DOHH2 (cell line): ENCODE measurements around the gene ADPRM.
A peak's percentile ranks its signal among the peaks of the same experiment; 100 is the strongest.
"Not testable (repeated sequence)": the region's sequence is repeated elsewhere in the genome, so short reads cannot be mapped to it uniquely, and the experiment has no call there.

Experiments
- H3F3A ChIP-seq: fragments of 200-600 bp; sonication (generic), shearing (Covaris generic); 2 replicates; pipeline ENCODE4 v1.6.0; 2016; ENCODE audit warnings: antibody characterized with exemption, mild to moderate bottlenecking; ENCODE audit not compliant: control insufficient read depth, insufficient read depth
- H3K27ac ChIP-seq: fragments of 200-600 bp; sonication (generic); 2 replicates; pipeline ENCODE4 v1.5.1; 2014; ENCODE audit warnings: low read depth, mild to moderate bottlenecking, low read length, moderate library complexity
- H3K27me3 ChIP-seq: fragments of 200-600 bp; sonication (generic); 2 replicates; pipeline ENCODE4 v1.6.1; 2014; ENCODE audit warnings: mild to moderate bottlenecking, low read length, mixed read lengths; ENCODE audit not compliant: control insufficient read depth
- H3K36me3 ChIP-seq: fragments of 200-600 bp; sonication (generic); 2 replicates; pipeline ENCODE4 v1.6.1; 2014; ENCODE audit warnings: mild to moderate bottlenecking, low read length, moderate library complexity, mixed read lengths; ENCODE audit not compliant: control insufficient read depth
- H3K4me1 ChIP-seq: fragments of 200-600 bp; sonication (generic); 2 replicates; pipeline ENCODE4 v1.6.1; 2014; ENCODE audit warnings: mild to moderate bottlenecking, low read length, mixed read lengths; ENCODE audit not compliant: control insufficient read depth
- H3K4me2 ChIP-seq: fragments of 200-600 bp; sonication (generic); 2 replicates; pipeline ENCODE4 v1.6.0; 2014; ENCODE audit warnings: mild to moderate bottlenecking, low read length, moderate library complexity
- H3K4me3 ChIP-seq: fragments of 200-600 bp; sonication (generic); 2 replicates; pipeline ENCODE4 v1.5.1; 2014; ENCODE audit warnings: mild to moderate bottlenecking, low read length, mixed read lengths
- H3K79me2 ChIP-seq: fragments of 200-600 bp; sonication (generic); 2 replicates; pipeline ENCODE4 v1.6.1; 2014; ENCODE audit warnings: mild to moderate bottlenecking, low read length, mixed read lengths; ENCODE audit not compliant: control insufficient read depth
- H3K9me2 ChIP-seq: fragments of 200-600 bp; sonication (generic); replicated peaks from 2 replicates; pipeline ENCODE4 v1.6.1; 2014; ENCODE audit warnings: mild to moderate bottlenecking, low read length, mixed read lengths; ENCODE audit not compliant: control insufficient read depth
- H3K9me3 ChIP-seq: fragments of 200-600 bp; sonication (generic); 2 replicates; pipeline ENCODE4 v1.6.1; 2014; ENCODE audit warnings: antibody characterized with exemption, low read length, mixed read lengths; ENCODE audit not compliant: control insufficient read depth, insufficient read depth
- H4K20me1 ChIP-seq: fragments of 200-600 bp; sonication (generic); 2 replicates; pipeline ENCODE4 v1.6.0; 2014; ENCODE audit warnings: low read depth, mild to moderate bottlenecking, antibody characterized with exemption, low read length, moderate library complexity; ENCODE audit not compliant: control insufficient read depth, insufficient read depth
- CTCF ChIP-seq: fragments of 200-600 bp; sonication (generic); IDR thresholded peaks from one replicate; pipeline ENCODE4 v1.5.1; 2014; ENCODE audit warnings: antibody characterized with exemption, mild to moderate bottlenecking, low read depth, low read length; ENCODE audit not compliant: poor library complexity, severe bottlenecking
- EZH2phosphoT487 ChIP-seq: fragments of 200-600 bp; sonication (generic); IDR thresholded peaks from 2 replicates; pipeline ENCODE4 v1.6.1; 2017; ENCODE audit warnings: borderline replicate concordance, mild to moderate bottlenecking, antibody characterized with exemption, low read length, moderate library complexity, mixed read lengths

Gene ADPRM

GRCh38 chr17:10681866-10682446 lies 15.4 kb upstream of the ADPRM start:
- no peak overlapping the region for H3K4me2 ChIP-seq
- peaks cover 3% of the 10 kb centered on the region; the same call in 1 of the 2 replicates for H3F3A ChIP-seq
- H3K9me2 ChIP-seq = no peaks in the 10 kb centered on the region
- peaks cover 85% of the 10 kb centered on the region for H3K36me3 ChIP-seq
- no peak overlapping the region for H3K4me3 ChIP-seq
- TF ChIP-seq CTCF (no peak), EZH2phosphoT487 (no peak)
- no peaks in the 10 kb centered on the region; the same call in 1 of the 2 replicates for H4K20me1 ChIP-seq
- no peaks in the 10 kb centered on the region for H3K4me1 ChIP-seq
- no peak overlapping the region for H3K27ac ChIP-seq
- peaks cover 13% of the 10 kb centered on the region for H3K79me2 ChIP-seq
- H3K27me3 ChIP-seq = no peaks in the 10 kb centered on the region
- no peaks in the 10 kb centered on the region for H3K9me3 ChIP-seq

- no peaks in the 10 kb centered on the region; the same call in 1 of the 2 replicates for H4K20me1 ChIP-seq
- no peaks in the 10 kb centered on the region for H3K9me3 ChIP-seq
- no peak overlapping the region for H3K4me3 ChIP-seq
- H3K36me3 ChIP-seq = peaks cover 91% of the 10 kb centered on the region
- TF ChIP-seq EZH2phosphoT487 = no peak
- peak; percentile 66 for TF ChIP-seq CTCF
- no peaks in the 10 kb centered on the region for H3K4me1 ChIP-seq
- no peaks in the 10 kb centered on the region for H3K27me3 ChIP-seq
- no peak overlapping the region for H3K4me2 ChIP-seq
- peaks cover 3% of the 10 kb centered on the region; the same call in 1 of the 2 replicates for H3F3A ChIP-seq
- no peaks in the 10 kb centered on the region for H3K9me2 ChIP-seq
- H3K27ac ChIP-seq = no peak overlapping the region
- H3K79me2 ChIP-seq = peaks cover 29% of the 10 kb centered on the region
Observed at GRCh38 chr17:10683853-10684252, 13.5 kb upstream of the ADPRM start.

- H3K27ac ChIP-seq = no peak overlapping the region
- no peaks in the 10 kb centered on the region for H3K9me2 ChIP-seq
- no peak overlapping the region for H3K4me2 ChIP-seq
- H3K4me3 ChIP-seq = no peak overlapping the region
- no peaks in the 10 kb centered on the region for H3K27me3 ChIP-seq
- peaks cover 10% of the 10 kb centered on the region; the same call in 1 of the 2 replicates for H4K20me1 ChIP-seq
- H3K4me1 ChIP-seq = peaks cover 13% of the 10 kb centered on the region
- peaks cover 65% of the 10 kb centered on the region for H3K79me2 ChIP-seq
- peaks cover 3% of the 10 kb centered on the region; the same call in 1 of the 2 replicates for H3F3A ChIP-seq
- TF ChIP-seq CTCF (no peak), EZH2phosphoT487 (no peak)
- peaks cover 93% of the 10 kb centered on the region for H3K36me3 ChIP-seq
- no peaks in the 10 kb centered on the region for H3K9me3 ChIP-seq
Observed at GRCh38 chr17:10687499-10687898, 9.9 kb upstream of the ADPRM start.

- H3K27me3 ChIP-seq, H3K9me3 ChIP-seq, H3F3A ChIP-seq, H3K27ac ChIP-seq, H3K9me2 ChIP-seq, H4K20me1 ChIP-seq: not testable (repeated sequence)
- H3K4me2 ChIP-seq = peak overlapping the region; percentile 83
- H3K36me3 ChIP-seq = peaks cover 60% of the 10 kb centered on the region
- peaks cover 82% of the 10 kb centered on the region for H3K79me2 ChIP-seq
- peaks cover 24% of the 10 kb centered on the region for H3K4me1 ChIP-seq
- peak overlapping the region; percentile 95 for H3K4me3 ChIP-seq
Observed at GRCh38 chr17:10695875-10696407, 1.5 kb upstream of the ADPRM start.
